Adipocyte (in vitro differentiated cells): ENCODE data around the gene CADM2.

Experiments used
- DNase-seq: peaks from one replicate; pipeline ENCODE4 v3.0.0-alpha.2; 2015; ENCODE audit warnings: low read depth
- H3K27me3 ChIP-seq: replicated peaks from 2 replicates; pipeline ENCODE4 v1.7.0; 2013; ENCODE audit warnings: mild to moderate bottlenecking, low read length, moderate library complexity; ENCODE audit not compliant: control insufficient read depth, insufficient read depth
- H3K36me3 ChIP-seq: 2 replicates; pipeline ENCODE4 v1.7.0; 2013; ENCODE audit warnings: low read length, mild to moderate bottlenecking, moderate library complexity; ENCODE audit not compliant: control insufficient read depth, insufficient read depth, severe bottlenecking
- H3K4me1 ChIP-seq: 2 replicates; pipeline ENCODE4 v1.7.0; 2013; ENCODE audit warnings: mild to moderate bottlenecking, low read length, moderate library complexity; ENCODE audit not compliant: control insufficient read depth, insufficient read depth
- H3K4me3 ChIP-seq: 2 replicates; pipeline ENCODE4 v1.7.0; 2013; ENCODE audit warnings: mild to moderate bottlenecking, low read length, moderate library complexity
- H3K9ac ChIP-seq: 2 replicates; pipeline ENCODE4 v1.7.0; 2013; ENCODE audit warnings: mild to moderate bottlenecking, low read length, moderate library complexity
- H3K9me3 ChIP-seq: 2 replicates; pipeline ENCODE4 v1.7.0; 2013; ENCODE audit warnings: mild to moderate bottlenecking, low read length, moderate library complexity; ENCODE audit not compliant: control insufficient read depth

Gene CADM2

DNA sequence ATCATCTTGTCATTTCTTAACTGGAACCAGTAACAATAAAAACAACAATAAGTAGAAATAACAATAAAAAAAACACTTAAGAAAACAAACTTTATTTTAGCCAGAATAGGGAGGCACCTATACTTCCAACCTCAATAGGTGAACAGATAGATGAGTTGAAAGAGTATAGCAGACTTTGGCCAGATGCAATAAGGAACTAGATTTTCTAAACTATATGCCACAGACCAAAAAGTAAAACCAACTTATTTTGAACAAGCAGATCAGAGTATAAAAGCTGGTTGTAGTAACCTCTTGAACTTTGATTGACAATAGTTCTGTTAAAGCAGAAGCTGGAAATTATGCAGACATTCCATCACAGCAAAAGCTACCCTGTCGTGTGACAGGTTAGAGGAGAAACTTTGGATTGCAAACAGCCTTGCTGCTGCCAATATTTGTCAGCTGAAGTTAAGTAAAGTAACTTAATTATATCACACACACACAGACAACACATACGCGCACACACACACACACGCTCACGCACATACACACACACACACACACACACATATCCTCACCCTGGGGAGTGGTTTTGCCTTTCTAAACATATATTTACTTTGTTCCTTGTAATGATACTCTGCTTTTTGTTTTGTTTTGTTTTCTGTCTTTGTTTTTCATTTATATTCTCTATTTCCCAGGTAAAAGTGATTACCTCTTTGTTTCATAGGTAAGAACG is 1128.5 kb downstream of the CADM2 start:
- no peaks in the 10 kb centered on the region for H3K36me3 ChIP-seq
- no peak for DNase-seq
- no peaks in the 10 kb centered on the region for H3K4me1 ChIP-seq
- no peak overlapping the region for H3K9ac ChIP-seq
- H3K9me3 ChIP-seq = no peaks in the 10 kb centered on the region
- no peak overlapping the region for H3K4me3 ChIP-seq
- H3K27me3 ChIP-seq = no peaks in the 10 kb centered on the region

- no peaks in the 10 kb centered on the region for H3K36me3 ChIP-seq
- no peak for DNase-seq
Measured at GRCh38 chr3:86104154-86104553, 1145.4 kb downstream of the CADM2 start.

GRCh38 chr3:86109434-86109833 is 1150.6 kb downstream of the CADM2 start:
- H3K4me1 ChIP-seq = no peaks in the 10 kb centered on the region
- H3K36me3 ChIP-seq = no peaks in the 10 kb centered on the region
- H3K9me3 ChIP-seq = peaks cover 3% of the 10 kb centered on the region
- no peaks in the 10 kb centered on the region for H3K27me3 ChIP-seq
- H3K4me3 ChIP-seq = no peak overlapping the region
- no peak for DNase-seq
- H3K9ac ChIP-seq = no peak overlapping the region

More at GRCh38 chr3:86104154-86104553, 1145.4 kb downstream of the CADM2 start:
- no peak overlapping the region for H3K4me3 ChIP-seq
- H3K9me3 ChIP-seq = no peaks in the 10 kb centered on the region
- H3K9ac ChIP-seq = no peak overlapping the region
- H3K4me1 ChIP-seq = no peaks in the 10 kb centered on the region
- no peaks in the 10 kb centered on the region for H3K27me3 ChIP-seq
